ENCODE measurements around the gene RHOXF2. TPM values are rescaled to one million over a fixed set of nuclear protein-coding genes. Genes with fewer than 3 reads are reported as not detected.
"Not testable (repeated sequence)": the region's sequence is repeated elsewhere in the genome, so short reads cannot be mapped to it uniquely, and the experiment has no call there.

RHOXF2 gene
- total and polyA plus RNA-seq, 9 donors, result 0.07 TPM; not detected in 8

GRCh38 chrX:120140293-120140981, 18.0 kb upstream of the RHOXF2 start:
- H3K4me1 ChIP-seq (ENCODE audit: control insufficient read depth, insufficient read depth, low read length), result no peaks in the 10 kb centered on the region
- H3K27me3 ChIP-seq (ENCODE audit: control insufficient read depth, insufficient read depth, low read length), result peaks cover 7% of the 10 kb centered on the region
- no peak overlapping the region for H3K27ac ChIP-seq (ENCODE audit: low read length)
- H3K4me3 ChIP-seq (ENCODE audit: low read length), result no peak overlapping the region
- no peak for DNase-seq
- no peaks in the 10 kb centered on the region for H3K9me3 ChIP-seq (replicated peaks; ENCODE audit: control insufficient read depth, low read depth, low read length)
- 61% methylated on average over 5 of the region's 11 CpGs for WGBS (ENCODE audit: insufficient coverage)
- H3K36me3 ChIP-seq (ENCODE audit: control insufficient read depth, insufficient read depth, low read length), result no peaks in the 10 kb centered on the region

- Histone ChIP-seq H3K27me3 (ENCODE audit: control insufficient read depth, insufficient read depth, low read length) (peaks cover 7% of the 10 kb centered on the region), H3K27ac (ENCODE audit: low read length) (no peak overlapping the region), H3K9me3 (replicated peaks; ENCODE audit: control insufficient read depth, low read depth, low read length) (peaks cover 4% of the 10 kb centered on the region), H3K4me1 (ENCODE audit: control insufficient read depth, insufficient read depth, low read length) (no peaks in the 10 kb centered on the region), H3K36me3 (ENCODE audit: control insufficient read depth, insufficient read depth, low read length) (no peaks in the 10 kb centered on the region), H3K4me3 (ENCODE audit: low read length) (no peak overlapping the region)
- 43% methylated on average over 9 of the region's 12 CpGs for WGBS (ENCODE audit: insufficient coverage)
- DNase-seq, result peak; percentile 16
Observed at GRCh38 chrX:120144178-120144844, 14.1 kb upstream of the RHOXF2 start.

GRCh38 chrX:120145295-120145925, 13.0 kb upstream of the RHOXF2 start:
- no peaks in the 10 kb centered on the region for H3K36me3 ChIP-seq (ENCODE audit: control insufficient read depth, insufficient read depth, low read length)
- no peak overlapping the region for H3K4me3 ChIP-seq (ENCODE audit: low read length)
- H3K27me3 ChIP-seq (ENCODE audit: control insufficient read depth, insufficient read depth, low read length), result peaks cover 7% of the 10 kb centered on the region
- H3K4me1 ChIP-seq (ENCODE audit: control insufficient read depth, insufficient read depth, low read length), result no peaks in the 10 kb centered on the region
- no peak overlapping the region for H3K27ac ChIP-seq (ENCODE audit: low read length)
- DNase-seq, result no peak
- peaks cover 4% of the 10 kb centered on the region for H3K9me3 ChIP-seq (replicated peaks; ENCODE audit: control insufficient read depth, low read depth, low read length)
- WGBS (ENCODE audit: insufficient coverage), result 33% methylated on average over 1 of the region's 4 CpGs

GRCh38 chrX:120146323-120146722, 12.1 kb upstream of the RHOXF2 start:
- not testable (repeated sequence) for H3K27me3 ChIP-seq (ENCODE audit: control insufficient read depth, insufficient read depth, low read length); H3K9me3 ChIP-seq (replicated peaks; ENCODE audit: control insufficient read depth, low read depth, low read length); H3K4me3 ChIP-seq (ENCODE audit: low read length); H3K36me3 ChIP-seq (ENCODE audit: control insufficient read depth, insufficient read depth, low read length); DNase-seq; H3K4me1 ChIP-seq (ENCODE audit: control insufficient read depth, insufficient read depth, low read length); H3K27ac ChIP-seq (ENCODE audit: low read length)
- WGBS (ENCODE audit: insufficient coverage), result 83% methylated on average over 1 of the region's 1 CpG

GRCh38 chrX:120147537-120147936, 10.9 kb upstream of the RHOXF2 start:
- H3K4me1 ChIP-seq (ENCODE audit: control insufficient read depth, insufficient read depth, low read length), result no peaks in the 10 kb centered on the region
- no peaks in the 10 kb centered on the region for H3K36me3 ChIP-seq (ENCODE audit: control insufficient read depth, insufficient read depth, low read length)
- WGBS (ENCODE audit: insufficient coverage), result 92% methylated on average over 8 of the region's 8 CpGs
- DNase-seq, result no peak
- no peak overlapping the region for H3K4me3 ChIP-seq (ENCODE audit: low read length)
- H3K27ac ChIP-seq (ENCODE audit: low read length), result no peak overlapping the region
- peaks cover 4% of the 10 kb centered on the region for H3K9me3 ChIP-seq (replicated peaks; ENCODE audit: control insufficient read depth, low read depth, low read length)
- H3K27me3 ChIP-seq (ENCODE audit: control insufficient read depth, insufficient read depth, low read length), result peaks cover 7% of the 10 kb centered on the region

- DNase-seq; H3K27ac ChIP-seq (ENCODE audit: low read length): not testable (repeated sequence)
- no CpG with 5 or more reads among the region's 12 CpGs for WGBS (ENCODE audit: insufficient coverage)
Observed at GRCh38 chrX:120150109-120150744, 8.2 kb upstream of the RHOXF2 start.

GRCh38 chrX:120159086-120159485, 673 bp downstream of the RHOXF2 start:
- DNase-seq; H3K27ac ChIP-seq (ENCODE audit: low read length); H3K4me3 ChIP-seq (ENCODE audit: low read length); H3K27me3 ChIP-seq (ENCODE audit: control insufficient read depth, insufficient read depth, low read length); H3K9me3 ChIP-seq (replicated peaks; ENCODE audit: control insufficient read depth, low read depth, low read length); H3K36me3 ChIP-seq (ENCODE audit: control insufficient read depth, insufficient read depth, low read length); H3K4me1 ChIP-seq (ENCODE audit: control insufficient read depth, insufficient read depth, low read length): not testable (repeated sequence)
- no CpG with 5 or more reads among the region's 33 CpGs for WGBS (ENCODE audit: insufficient coverage)

More at GRCh38 chrX:120150109-120150744, 8.2 kb upstream of the RHOXF2 start:
- H3K36me3 ChIP-seq (ENCODE audit: control insufficient read depth, insufficient read depth, low read length); H3K4me1 ChIP-seq (ENCODE audit: control insufficient read depth, insufficient read depth, low read length); H3K9me3 ChIP-seq (replicated peaks; ENCODE audit: control insufficient read depth, low read depth, low read length); H3K4me3 ChIP-seq (ENCODE audit: low read length); H3K27me3 ChIP-seq (ENCODE audit: control insufficient read depth, insufficient read depth, low read length): not testable (repeated sequence)

GRCh38 chrX:120193254-120193653, 34.8 kb downstream of the RHOXF2 start:
- not testable (repeated sequence) for H3K4me1 ChIP-seq (ENCODE audit: control insufficient read depth, insufficient read depth, low read length); H3K4me3 ChIP-seq (ENCODE audit: low read length); DNase-seq; H3K27me3 ChIP-seq (ENCODE audit: control insufficient read depth, insufficient read depth, low read length); H3K36me3 ChIP-seq (ENCODE audit: control insufficient read depth, insufficient read depth, low read length); H3K27ac ChIP-seq (ENCODE audit: low read length); H3K9me3 ChIP-seq (replicated peaks; ENCODE audit: control insufficient read depth, low read depth, low read length)
- no CpG with 5 or more reads among the region's 6 CpGs for WGBS (ENCODE audit: insufficient coverage)

GRCh38 chrX:120193720-120194119, 35.3 kb downstream of the RHOXF2 start:
- no CpG with 5 or more reads among the region's 2 CpGs for WGBS (ENCODE audit: insufficient coverage)
- not testable (repeated sequence) for H3K4me1 ChIP-seq (ENCODE audit: control insufficient read depth, insufficient read depth, low read length); H3K9me3 ChIP-seq (replicated peaks; ENCODE audit: control insufficient read depth, low read depth, low read length); H3K4me3 ChIP-seq (ENCODE audit: low read length); H3K27me3 ChIP-seq (ENCODE audit: control insufficient read depth, insufficient read depth, low read length); H3K27ac ChIP-seq (ENCODE audit: low read length); H3K36me3 ChIP-seq (ENCODE audit: control insufficient read depth, insufficient read depth, low read length); DNase-seq

GRCh38 chrX:120195786-120196185, 37.4 kb downstream of the RHOXF2 start:
- not testable (repeated sequence) for H3K9me3 ChIP-seq (replicated peaks; ENCODE audit: control insufficient read depth, low read depth, low read length); H3K4me1 ChIP-seq (ENCODE audit: control insufficient read depth, insufficient read depth, low read length); H3K4me3 ChIP-seq (ENCODE audit: low read length); H3K36me3 ChIP-seq (ENCODE audit: control insufficient read depth, insufficient read depth, low read length); DNase-seq; H3K27ac ChIP-seq (ENCODE audit: low read length); H3K27me3 ChIP-seq (ENCODE audit: control insufficient read depth, insufficient read depth, low read length)
- WGBS (ENCODE audit: insufficient coverage), result no CpG with 5 or more reads among the region's 6 CpGs
